Liver (tissue), 9 donors: ENCODE results near the gene TFR2. TPM values are rescaled to one million over a fixed set of nuclear protein-coding genes. Genes with fewer than 3 reads are reported as not detected.

Experiments used
- DNase-seq: peaks from one replicate; pipeline ENCODE4 v3.0.0-alpha.2; 2017; ENCODE audit warnings: low spot score
- H3K27ac ChIP-seq, 2 donors: one replicate each; pipeline ENCODE4 v1.7.0; 2013; ENCODE audit warnings: inconsistent platforms in 2 of 2, low read length in 2 of 2, control low read depth in 1 of 2, low read depth in 1 of 2, mild to moderate bottlenecking in 1 of 2
- H3K27me3 ChIP-seq, 4 donors: one replicate each; pipeline versions ENCODE4 v1.6.1 to v1.7.0; 2013; ENCODE audit warnings: low read length in 3 of 4, inconsistent platforms in 1 of 4, mild to moderate bottlenecking in 1 of 4, moderate library complexity in 1 of 4; ENCODE audit not compliant: control insufficient read depth in 4 of 4, insufficient read depth in 4 of 4
- H3K36me3 ChIP-seq, 4 donors: one replicate each; pipeline versions ENCODE4 v1.6.1 to v1.7.0; 2013; ENCODE audit warnings: low read length in 3 of 4, mild to moderate bottlenecking in 3 of 4, low read depth in 1 of 4, moderate library complexity in 1 of 4; ENCODE audit not compliant: control insufficient read depth in 4 of 4, insufficient read depth in 3 of 4
- H3K4me1 ChIP-seq, 4 donors: one replicate each; pipeline versions ENCODE4 v1.6.1 to v1.7.0; 2013; ENCODE audit warnings: low read length in 3 of 4, mild to moderate bottlenecking in 3 of 4, moderate library complexity in 1 of 4; ENCODE audit not compliant: control insufficient read depth in 4 of 4, insufficient read depth in 4 of 4
- H3K4me3 ChIP-seq, 3 donors: one replicate each; pipeline versions ENCODE4 v1.6.1 to v1.7.0; 2013; ENCODE audit warnings: low read length in 3 of 3, control low read depth in 1 of 3, low read depth in 1 of 3, mild to moderate bottlenecking in 1 of 3
- H3K9ac ChIP-seq, 2 donors: one replicate each; pipeline ENCODE4 v1.7.0; 2013; ENCODE audit warnings: low read length in 2 of 2, mild to moderate bottlenecking in 2 of 2, moderate library complexity in 2 of 2, control low read depth in 1 of 2, low read depth in 1 of 2
- H3K9me3 ChIP-seq, 4 donors: one replicate each; pipeline versions ENCODE4 v1.6.1 to v1.7.0; 2013; ENCODE audit warnings: low read length in 3 of 4; ENCODE audit not compliant: control insufficient read depth in 4 of 4
- ATF3 ChIP-seq: IDR thresholded peaks from 2 replicates; pipeline ENCODE4 v1.6.1; 2016; ENCODE audit warnings: antibody characterized with exemption
- EGR1 ChIP-seq, 2 donors: IDR thresholded peaks; 2 replicates each; pipeline ENCODE4 v1.6.1; 2016 to 2018; ENCODE audit warnings: antibody characterized with exemption in 2 of 2, low read depth in 2 of 2
- FOXA1 ChIP-seq: IDR thresholded peaks from 2 replicates; pipeline ENCODE4 v1.6.1; 2016; ENCODE audit warnings: antibody characterized with exemption
- GABPA ChIP-seq, 2 donors: IDR thresholded peaks in 1 of 2; conservative IDR thresholded peaks in 1 of 2; 2 replicates each; pipeline ENCODE4 v1.6.1; 2016; ENCODE audit warnings: antibody characterized with exemption in 2 of 2, mild to moderate bottlenecking in 1 of 2, moderate library complexity in 1 of 2
- HNF4G ChIP-seq: IDR thresholded peaks from 2 replicates; pipeline ENCODE4 v1.6.1; 2016; ENCODE audit warnings: antibody characterized with exemption
- JUND ChIP-seq, 2 donors: IDR thresholded peaks; 2 replicates each; pipeline ENCODE4 v1.6.1; 2016; ENCODE audit warnings: antibody characterized with exemption in 2 of 2
- MAX ChIP-seq: IDR thresholded peaks from 2 replicates; pipeline ENCODE4 v1.6.1; 2016; ENCODE audit warnings: antibody characterized with exemption
- NR2F2 ChIP-seq: IDR thresholded peaks from 2 replicates; pipeline ENCODE4 v1.6.1; 2016; ENCODE audit warnings: antibody characterized with exemption
- REST ChIP-seq: IDR thresholded peaks from 2 replicates; pipeline ENCODE4 v1.6.1; 2016; ENCODE audit warnings: antibody characterized with exemption, mild to moderate bottlenecking
- RXRA ChIP-seq, 2 donors: IDR thresholded peaks; 2 replicates each; pipeline ENCODE4 v1.6.1; 2017 to 2018; ENCODE audit warnings: antibody characterized with exemption in 2 of 2, mild to moderate bottlenecking in 1 of 2
- SP1 ChIP-seq: IDR thresholded peaks from 2 replicates; pipeline ENCODE4 v1.6.1; 2018; ENCODE audit warnings: antibody characterized with exemption, mild to moderate bottlenecking
- TAF1 ChIP-seq: conservative IDR thresholded peaks from 2 replicates; pipeline ENCODE4 v1.6.1; 2016; ENCODE audit warnings: antibody characterized with exemption, mild to moderate bottlenecking
- YY1 ChIP-seq: IDR thresholded peaks from 2 replicates; pipeline ENCODE4 v1.6.1; 2016; ENCODE audit warnings: antibody characterized with exemption, mild to moderate bottlenecking
- ZBTB33 ChIP-seq: IDR thresholded peaks from 2 replicates; pipeline ENCODE4 v1.6.1; 2016; ENCODE audit warnings: antibody characterized with exemption
- WGBS: extraction: QIAGEN DNeasy Blood & Tissue Kit; methylation state at CpG from one replicate; pipeline ENCODE4 v1.1.7; 2013; 5-methylcytosine and 5-hydroxymethylcytosine counted together
- polyA plus RNA-seq, 2 donors: library from polyadenylated mRNA; stranded (reverse) in 1 of 2; unstranded in 1 of 2; fragments of 200-250 nt in 1 of 2; fragments of >200 nt in 1 of 2; fragmentation: Nextera tagmentation in 1 of 2; extraction: Ambion mirVana in 1 of 2; gene quantifications; one replicate each; pipeline versions ENCODE4 v1.2.1 to v1.2.3, GENCODE V29; 2013 to 2015
- total RNA-seq, 2 donors: library from RNA; depleted of rRNA; stranded (reverse); fragments of >200 nt; gene quantifications; one replicate each; pipeline ENCODE4 v1.2.3, GENCODE V29; 2014
- donor health status: healthy.
- donor health status: healthy.
- donor health status: healthy.
- donor health status: healthy.
- donor health status: healthy.

TFR2 gene
- total and polyA plus RNA-seq, 4 donors = 276 to 663 (median 356) TPM

GRCh38 chr7:100613412-100614175, 27.8 kb downstream of the TFR2 start:
- H3K36me3 ChIP-seq = no peaks in the 10 kb centered on the region
- H3K27me3 ChIP-seq = no peaks in the 10 kb centered on the region
- no peak for TF ChIP-seq EGR1 (IDR thresholded peaks at IDR 0.05; ENCODE audit: low read depth in 2 of 2)
- 91% methylated on average over 13 of the region's 13 CpGs for WGBS
- no peak overlapping the region for H3K9ac ChIP-seq
- no peak for DNase-seq
- H3K27ac ChIP-seq = no peak overlapping the region
- H3K4me3 ChIP-seq = no peak overlapping the region
- H3K4me1 ChIP-seq = peaks cover 3 to 19% (median 14%) of the 10 kb centered on the region in 4 donors
- H3K9me3 ChIP-seq = no peaks in the 10 kb centered on the region

- TF ChIP-seq RXRA (IDR thresholded peaks at IDR 0.05) (no peak), HNF4G (no peak), GABPA (IDR thresholded peaks at IDR 0.05 in 1 of 2, conservative IDR thresholded peaks at IDR 0.05 in 1 of 2) (no peak), SP1 (no peak), FOXA1 (no peak), EGR1 (IDR thresholded peaks at IDR 0.05; ENCODE audit: low read depth in 2 of 2) (no peak), YY1 (no peak), TAF1 (no peak), REST (no peak), NR2F2 (no peak)
- Histone ChIP-seq H3K4me1 (peaks cover 3 to 19% (median 14%) of the 10 kb centered on the region in 4 donors), H3K4me3 (peak overlapping the region; percentile 29 to 68 (median 67)), H3K27ac (peak overlapping the region in 1 of 2 donors; percentile 97), H3K36me3 (no peaks in the 10 kb centered on the region), H3K27me3 (no peaks in the 10 kb centered on the region), H3K9me3 (no peaks in the 10 kb centered on the region), H3K9ac (peak overlapping the region; percentile 24 to 67)
- DNase-seq = no peak
- 8% methylated on average over 29 of the region's 29 CpGs for WGBS
These were observed 28.5 kb downstream of the TFR2 start for GRCh38 chr7:100612730-100613390.

- WGBS = under 1% methylated on average over 61 of the region's 61 CpGs
- peak; percentile 99 for DNase-seq
- no peaks in the 10 kb centered on the region for H3K9me3 ChIP-seq
- peak; percentile 69 for TF ChIP-seq REST
- TF ChIP-seq ATF3 = no peak
- TF ChIP-seq MAX = no peak
- peak; percentile 15 for TF ChIP-seq NR2F2
- TF ChIP-seq YY1 = peak; percentile 71
- TF ChIP-seq EGR1 (IDR thresholded peaks at IDR 0.05; ENCODE audit: low read depth in 2 of 2) = no peak
- TF ChIP-seq JUND (IDR thresholded peaks at IDR 0.05) = peak; percentile 38 to 44
- peak; percentile 49 for TF ChIP-seq ZBTB33
- TF ChIP-seq GABPA (IDR thresholded peaks at IDR 0.05 in 1 of 2, conservative IDR thresholded peaks at IDR 0.05 in 1 of 2) = peak in 1 of 2 donors; percentile 84
- peak; percentile 95 for TF ChIP-seq SP1
These were observed 29.2 kb downstream of the TFR2 start, which contains the start of gene MOSPD3 for GRCh38 chr7:100611983-100612729. Gene MOSPD3, plus strand, starts transcription at chr7:100612540. Its CDS starts 252 bp downstream, at chr7:100612792.

More at GRCh38 chr7:100611983-100612729, 29.2 kb downstream of the TFR2 start, which contains the start of gene MOSPD3:
- Histone ChIP-seq H3K4me3 (peak within 1 kb of the TSS; percentile 67 to 80 (median 68)), H3K4me1 (peaks cover 3 to 19% (median 14%) of the 10 kb centered on the region in 4 donors), H3K27ac (peak within 1 kb of the TSS; percentile 91 to 97), H3K36me3 (no peaks in the 10 kb centered on the region), H3K9ac (peak within 1 kb of the TSS; percentile 67 to 91), H3K27me3 (no peaks in the 10 kb centered on the region)
